ENCODE results near the gene RADIL.

RADIL gene

GRCh38 chr7:4751398-4751947, 132.0 kb downstream of the RADIL start:
- TF ChIP-seq CTCF (IDR thresholded peaks at IDR 0.05; ENCODE audit: insufficient read depth, missing control alignments), result no peak
- no peak for FAIRE-seq

GRCh38 chr7:4749798-4750197, 133.7 kb downstream of the RADIL start:
- no peak for FAIRE-seq
- no peak for TF ChIP-seq CTCF (IDR thresholded peaks at IDR 0.05; ENCODE audit: insufficient read depth, missing control alignments)
- no peak for DNase-seq (ENCODE audit: insufficient read length, low spot score)

More at GRCh38 chr7:4751398-4751947, 132.0 kb downstream of the RADIL start:
- DNase-seq (ENCODE audit: insufficient read length, low spot score), result no peak

- no peak for TF ChIP-seq CTCF (IDR thresholded peaks at IDR 0.05; ENCODE audit: insufficient read depth, missing control alignments)
- FAIRE-seq (no peak), DNase-seq (ENCODE audit: insufficient read length, low spot score) (no peak)
These were observed 134.2 kb downstream of the RADIL start for GRCh38 chr7:4749363-4749762.
